OCI-LY7 (cell line): Measurements from ENCODE around the gene GEMIN7. TPM values are rescaled to one million over a fixed set of nuclear protein-coding genes. Genes with fewer than 3 reads are reported as not detected.
A peak's percentile ranks its signal among the peaks of the same experiment; 100 is the strongest.

ENCODE experiments used
- BruUV-seq: library from RNA; stranded (reverse); fragments of 400-500 nt; replicated peaks from 2 replicates; lab custom pipeline; 2021; lab: Mats Ljungman, UMichigan
- CTCF ChIA-PET: fragments of 300-600 bp; sonication (Branson Sonifier 250); formaldehyde crosslinking; loops from one replicate; lab custom pipeline; 2022; ENCODE audit warnings: antibody characterized with exemption; ENCODE audit not compliant: unreplicated experiment; lab: Charles Lee
- POLR2A ChIA-PET: fragments of 300-600 bp; sonication (Branson Sonifier 250); formaldehyde crosslinking; loops from one replicate; lab custom pipeline; 2022; ENCODE audit warnings: antibody characterized with exemption; lab: Charles Lee
- DNase-seq: peaks from one replicate; pipeline ENCODE4 v3.0.0-alpha.2; 2015; ENCODE audit warnings: low spot score
- H2AFZ ChIP-seq: fragments of 200-600 bp; sonication (generic), shearing (Covaris generic); 2 replicates; pipeline ENCODE4 v1.6.1; 2014; ENCODE audit warnings: mild to moderate bottlenecking, antibody characterized with exemption, low read length, moderate library complexity
- H3K27ac ChIP-seq: fragments of 200-600 bp; sonication (generic); 2 replicates; pipeline ENCODE4 v1.5.1; 2014; ENCODE audit warnings: mixed run types, low read depth, mild to moderate bottlenecking, moderate library complexity, low read length, inconsistent platforms; ENCODE audit not compliant: poor library complexity, severe bottlenecking
- H3K36me3 ChIP-seq: fragments of 200-600 bp; sonication (generic); 2 replicates; pipeline ENCODE4 v1.6.1; 2014; ENCODE audit warnings: mild to moderate bottlenecking, antibody characterized with exemption, low read length, moderate library complexity, mixed read lengths; ENCODE audit not compliant: insufficient read depth
- H3K4me1 ChIP-seq: fragments of 200-600 bp; sonication (generic); 2 replicates; pipeline ENCODE4 v1.5.1; 2014; ENCODE audit warnings: mild to moderate bottlenecking, low read length; ENCODE audit not compliant: insufficient read depth, poor library complexity, severe bottlenecking
- H3K4me2 ChIP-seq: fragments of 200-600 bp; sonication (generic); 2 replicates; pipeline ENCODE4 v1.6.1; 2014; ENCODE audit warnings: mild to moderate bottlenecking, low read length
- H3K4me3 ChIP-seq: fragments of 200-600 bp; sonication (generic); 2 replicates; pipeline ENCODE4 v1.5.1; 2014; ENCODE audit warnings: mild to moderate bottlenecking, low read depth, low read length; ENCODE audit not compliant: poor library complexity, severe bottlenecking
- H3K79me2 ChIP-seq: fragments of 200-600 bp; sonication (generic); 2 replicates; pipeline ENCODE4 v1.6.1; 2016; ENCODE audit warnings: low read depth, mild to moderate bottlenecking, low read length, moderate library complexity, mixed read lengths; ENCODE audit not compliant: insufficient read depth
- H3K9me2 ChIP-seq: fragments of 200-600 bp; sonication (generic); 2 replicates; pipeline ENCODE4 v1.6.1; 2016; ENCODE audit warnings: mild to moderate bottlenecking, low read length, mixed read lengths; ENCODE audit not compliant: insufficient read depth
- H3K9me3 ChIP-seq: fragments of 200-600 bp; sonication (generic); 2 replicates; pipeline ENCODE4 v1.6.1; 2014; ENCODE audit warnings: mild to moderate bottlenecking, mixed run types, low read length, mixed read lengths
- H4K20me1 ChIP-seq: fragments of 200-600 bp; sonication (generic); 2 replicates; pipeline ENCODE4 v1.6.1; 2014; ENCODE audit warnings: mild to moderate bottlenecking, antibody characterized with exemption, low read length, moderate library complexity, mixed read lengths; ENCODE audit not compliant: insufficient read depth
- CTCF ChIP-seq: fragments of 200-600 bp; sonication (generic); conservative IDR thresholded peaks from 2 replicates; pipeline ENCODE4 v1.5.1; 2014; ENCODE audit warnings: mild to moderate bottlenecking, antibody characterized with exemption, low read length, moderate library complexity, mixed read lengths
- EZH2phosphoT487 ChIP-seq: fragments of 200-600 bp; sonication (generic); IDR thresholded peaks from 2 replicates; pipeline ENCODE4 v1.6.1; 2018; ENCODE audit warnings: low read depth, borderline replicate concordance, mild to moderate bottlenecking, mixed run types, antibody characterized with exemption, low read length, moderate library complexity, mixed read lengths
- intact Hi-C: fragments of 100-400 bp; cut with micrococcal nuclease; formaldehyde crosslinking; loops from one replicate; pipeline ENCODE4 v1.10.0; 2022; ENCODE audit not compliant: unreplicated experiment
- total RNA-seq, 2 experiments: library from RNA; depleted of rRNA in 1 of 2; stranded (reverse); fragments of >200 nt in 1 of 2; shearing (Covaris generic) in 1 of 2; gene quantifications; 2 replicates each; pipeline ENCODE4 v1.2.3, GENCODE V29; 2014 to 2022

GEMIN7 gene
- total RNA-seq, 2 experiments from 2014 or later: 46.3 to 60.0 TPM

GRCh38 chr19:45137179-45137761 lies 58.2 kb downstream of the GEMIN7 start:
- peak; percentile 95 for DNase-seq

GRCh38 chr19:45138303-45138751 lies 59.3 kb downstream of the GEMIN7 start:
- no TSS peak for BruUV-seq
- DNase-seq: peak; percentile 78
- no peaks in the 10 kb centered on the region for H3K9me3 ChIP-seq
- H4K20me1 ChIP-seq: no peaks in the 10 kb centered on the region
- peaks cover 66% of the 10 kb centered on the region for H3K4me1 ChIP-seq
- CTCF ChIA-PET: interaction anchor here (1.2 kb wide), 1 partner anchor 67 kb away, joined by 8 read pairs; no protein-coding TSS in a partner anchor
- peak overlapping the region; percentile 79 for H3K4me2 ChIP-seq
- peaks cover 34% of the 10 kb centered on the region for H3K36me3 ChIP-seq
- TF ChIP-seq CTCF (no peak), EZH2phosphoT487 (no peak)
- intact Hi-C loops: loop anchor here (5.0 kb wide), 1 partner anchor 141 kb away; no protein-coding TSS in a partner anchor
- H3K79me2 ChIP-seq: peaks cover 39% of the 10 kb centered on the region
- no peak overlapping the region for H2AFZ ChIP-seq
- H3K4me3 ChIP-seq: peak overlapping the region; percentile 61
- no peaks in the 10 kb centered on the region for H3K9me2 ChIP-seq
- peak overlapping the region; percentile 98 for H3K27ac ChIP-seq
- POLR2A ChIA-PET: interaction anchor here (1.0 kb wide), 1 partner anchor 29 kb away, joined by 6 read pairs; no protein-coding TSS in a partner anchor

More at GRCh38 chr19:45137179-45137761, 58.2 kb downstream of the GEMIN7 start:
- Histone ChIP-seq H3K9me3 (no peaks in the 10 kb centered on the region), H3K4me2 (peak overlapping the region; percentile 79), H2AFZ (no peak overlapping the region), H4K20me1 (no peaks in the 10 kb centered on the region), H3K27ac (peak overlapping the region; percentile 98), H3K4me1 (peaks cover 70% of the 10 kb centered on the region), H3K9me2 (no peaks in the 10 kb centered on the region), H3K79me2 (peaks cover 47% of the 10 kb centered on the region), H3K4me3 (peak overlapping the region; percentile 61), H3K36me3 (peaks cover 29% of the 10 kb centered on the region)
- no peak for TF ChIP-seq CTCF
- no peak for TF ChIP-seq EZH2phosphoT487
- ChIA-PET CTCF (interaction anchor here (0.7 to 1.5 kb wide), 3 partner anchors 11 to 66 kb away, joined by 3 to 8 read pairs (median 8); no protein-coding TSS in a partner anchor), POLR2A (interaction anchor here (0.7 to 2.1 kb wide), 5 partner anchors 30 to 385 kb away, joined by 3 to 15 read pairs (median 6); partner anchors contain the start of genes BLOC1S3, PPP1R37 and TRAPPC6A)
- intact Hi-C loops: loop anchor here (1.0 to 5.0 kb wide), 3 partner anchors 41 to 140 kb away; partner anchors contain the start of genes BLOC1S3 and TRAPPC6A
- no TSS peak for BruUV-seq
